Measurements from ENCODE around the gene SPINK4.

GRCh38 chr9:33265211-33265865 lies 25.4 kb downstream of the SPINK4 start:
- TF ChIP-seq CTCF (conservative IDR thresholded peaks at IDR 0.05 in 1 of 2, IDR thresholded peaks at IDR 0.05 in 1 of 2; ENCODE audit: extremely low read depth in 1 of 2, insufficient read depth in 1 of 2, low read depth in 1 of 2, low read length in 2 of 2) (no peak), EZH2 (IDR thresholded peaks at IDR 0.05; ENCODE audit: borderline replicate concordance, low read length) (no peak)
